Neuronal stem cell (in vitro differentiated cells): Measurements from ENCODE around the gene IGF2BP3.

Experiments used
- DNase-seq: peaks from one replicate; pipeline ENCODE4 v3.0.0-alpha.2; 2013; ENCODE audit warnings: low spot score
- H2AFZ ChIP-seq: one replicate; pipeline ENCODE4 v1.6.1; 2013; ENCODE audit warnings: mild to moderate bottlenecking, low read length, inconsistent platforms
- H2AK5ac ChIP-seq: 2 replicates; pipeline ENCODE4 v1.6.1; 2013; ENCODE audit warnings: low read depth, mild to moderate bottlenecking, inconsistent platforms, low read length, moderate library complexity, mixed read lengths
- H2BK120ac ChIP-seq: 2 replicates; pipeline ENCODE4 v1.6.1; 2013; ENCODE audit warnings: low read depth, mild to moderate bottlenecking, inconsistent platforms, low read length, moderate library complexity, mixed read lengths
- H2BK12ac ChIP-seq: one replicate; pipeline ENCODE4 v1.6.1; 2013; ENCODE audit warnings: low read length, inconsistent platforms
- H2BK15ac ChIP-seq: 2 replicates; pipeline ENCODE4 v1.6.1; 2013; ENCODE audit warnings: mild to moderate bottlenecking, low read length, inconsistent platforms, mixed read lengths
- H2BK5ac ChIP-seq: one replicate; pipeline ENCODE4 v1.6.1; 2013; ENCODE audit warnings: inconsistent platforms, mild to moderate bottlenecking, low read length, moderate library complexity
- H3K14ac ChIP-seq: one replicate; pipeline ENCODE4 v1.6.1; 2013; ENCODE audit warnings: low read length, inconsistent platforms
- H3K18ac ChIP-seq: 2 replicates; pipeline ENCODE4 v1.6.1; 2013; ENCODE audit warnings: low read length, inconsistent platforms
- H3K23ac ChIP-seq: 2 replicates; pipeline ENCODE4 v1.6.1; 2013; ENCODE audit warnings: low read depth, mild to moderate bottlenecking, mixed read lengths, low read length, inconsistent platforms; ENCODE audit not compliant: poor library complexity
- H3K27ac ChIP-seq: replicated peaks from 3 replicates; pipeline ENCODE4 v1.5.1; 2013; ENCODE audit warnings: low read length, inconsistent platforms
- H3K27me3 ChIP-seq, 3 experiments: 2 replicates each; pipeline ENCODE4 v1.6.1; 2013; ENCODE audit warnings: low read length in 3 of 3, mild to moderate bottlenecking in 2 of 3, inconsistent platforms in 1 of 3, low read depth in 1 of 3, mixed read lengths in 1 of 3, moderate library complexity in 1 of 3; ENCODE audit not compliant: control insufficient read depth in 3 of 3, insufficient read depth in 3 of 3
- H3K36me3 ChIP-seq, 2 donors: replicated peaks in 1 of 2; 2 replicates each; pipeline ENCODE4 v1.6.1; 2013; ENCODE audit warnings: low read length in 2 of 2; ENCODE audit not compliant: control insufficient read depth in 2 of 2, insufficient read depth in 2 of 2
- H3K4ac ChIP-seq: 2 replicates; pipeline ENCODE4 v1.6.1; 2013; ENCODE audit warnings: inconsistent platforms, mild to moderate bottlenecking, low read length, moderate library complexity
- H3K4me1 ChIP-seq, 2 donors: 1 replicate in 1 of 2; 2 replicates in 1 of 2; pipeline ENCODE4 v1.6.1; 2013; ENCODE audit warnings: low read length in 2 of 2, low read depth in 1 of 2; ENCODE audit not compliant: control insufficient read depth in 2 of 2, insufficient read depth in 1 of 2
- H3K4me2 ChIP-seq: one replicate; pipeline ENCODE4 v1.6.1; 2013; ENCODE audit warnings: mild to moderate bottlenecking, low read length, inconsistent platforms; ENCODE audit not compliant: insufficient read depth, poor library complexity, severe bottlenecking
- H3K4me3 ChIP-seq, 2 donors: 2 replicates each; pipeline ENCODE4 v1.5.1; 2013; ENCODE audit warnings: low read length in 2 of 2, mild to moderate bottlenecking in 2 of 2, inconsistent platforms in 1 of 2, moderate library complexity in 1 of 2
- H3K79me1 ChIP-seq: one replicate; pipeline ENCODE4 v1.6.1; 2013; ENCODE audit warnings: low read depth, mild to moderate bottlenecking, inconsistent platforms, low read length, moderate library complexity
- H3K9ac ChIP-seq: one replicate; pipeline ENCODE4 v1.6.1; 2013; ENCODE audit warnings: mild to moderate bottlenecking, low read depth, low read length, inconsistent platforms; ENCODE audit not compliant: poor library complexity
- H3K9me3 ChIP-seq, 2 donors: replicated peaks in 1 of 2; 2 replicates each; pipeline versions ENCODE3 to v1.6.1; 2013; ENCODE audit warnings: low read length in 2 of 2, mild to moderate bottlenecking in 2 of 2, inconsistent platforms in 1 of 2, low read depth in 1 of 2, mixed read lengths in 1 of 2, moderate library complexity in 1 of 2; ENCODE audit not compliant: control insufficient read depth in 2 of 2, insufficient read depth in 1 of 2
- H4K8ac ChIP-seq: one replicate; pipeline ENCODE4 v1.6.1; 2013; ENCODE audit warnings: low read depth, mild to moderate bottlenecking, inconsistent platforms, low read length, moderate library complexity
- H4K91ac ChIP-seq: one replicate; pipeline ENCODE4 v1.6.1; 2013; ENCODE audit warnings: low read length, low read depth, mild to moderate bottlenecking, inconsistent platforms; ENCODE audit not compliant: poor library complexity
- WGBS, 2 donors: extraction: QIAGEN DNeasy Blood & Tissue Kit; methylation state at CpG; one replicate each; pipeline ENCODE4 v1.1.7; 2013; ENCODE audit warnings: missing lambda C conversion rate in 2 of 2, mixed read lengths in 1 of 2; ENCODE audit not compliant: insufficient read length in 2 of 2, insufficient replicate concordance in 1 of 2; ENCODE audit errors: extremely low coverage in 2 of 2; 5-methylcytosine and 5-hydroxymethylcytosine counted together

The IGF2BP3 gene

GRCh38 chr7:23298885-23299769 is 171.2 kb downstream of the IGF2BP3 start, which contains the start of gene MALSU1:
Gene MALSU1, plus strand, starts transcription at chr7:23299339. Its CDS starts 14 bp downstream, at chr7:23299353.
- H3K23ac ChIP-seq: peak within 1 kb of the TSS; percentile 87
- WGBS, 2 donors: no CpG with 5 or more reads among the region's 59 CpGs
- peak within 1 kb of the TSS; percentile 98 for H3K9ac ChIP-seq
- H3K9me3 ChIP-seq: no peaks in the 10 kb centered on the region
- peak within 1 kb of the TSS; percentile 33 for H3K27ac ChIP-seq
- H3K4me1 ChIP-seq: peaks cover 7 to 11% of the 10 kb centered on the region in 2 donors
- H3K79me1 ChIP-seq: peaks cover 7% of the 10 kb centered on the region
- peak within 1 kb of the TSS; percentile 30 for H2AK5ac ChIP-seq
- H3K36me3 ChIP-seq: peaks cover 7 to 31% of the 10 kb centered on the region in 2 donors
- H3K4ac ChIP-seq: no peak within 1 kb of the TSS
- no peak within 1 kb of the TSS for H4K8ac ChIP-seq
- H2BK120ac ChIP-seq: no peak within 1 kb of the TSS
- DNase-seq: peak; percentile 94
- peak within 1 kb of the TSS; percentile 70 for H2BK15ac ChIP-seq
- peak within 1 kb of the TSS; percentile 93 for H2AFZ ChIP-seq
- H3K27me3 ChIP-seq: peaks cover 0 to 3% (median 0%) of the 10 kb centered on the region in 3 experiments
- peak within 1 kb of the TSS; percentile 50 for H2BK12ac ChIP-seq
- H4K91ac ChIP-seq: peak within 1 kb of the TSS; percentile 62
- peak within 1 kb of the TSS; percentile 94 for H3K14ac ChIP-seq
- H3K4me3 ChIP-seq: peak within 1 kb of the TSS; percentile 78 to 95
- H3K4me2 ChIP-seq: peak within 1 kb of the TSS; percentile 90
- H2BK5ac ChIP-seq: no peak within 1 kb of the TSS
- H3K18ac ChIP-seq: peak within 1 kb of the TSS; percentile 96

- WGBS, 2 donors: no CpG with 5 or more reads among the region's 11 CpGs
Measured at GRCh38 chr7:23298141-23298881, 172.0 kb downstream of the IGF2BP3 start.

DNA sequence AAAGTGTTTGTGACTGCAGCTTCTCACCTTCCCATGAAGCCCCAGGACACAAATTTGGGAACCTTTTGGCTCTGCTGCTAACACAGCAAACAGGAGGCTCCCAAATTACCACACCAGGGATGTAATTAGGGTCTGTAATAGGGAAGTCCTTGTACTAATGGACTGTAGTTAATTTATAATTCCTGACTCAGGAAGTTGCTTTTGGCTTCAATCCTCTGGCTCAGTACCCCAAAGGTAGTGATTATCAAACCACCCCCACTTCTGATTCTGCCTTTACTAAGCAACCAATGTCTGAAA is 174.9 kb downstream of the IGF2BP3 start:
- no peak overlapping the region for H4K91ac ChIP-seq
- no peak overlapping the region for H3K23ac ChIP-seq
- no peak overlapping the region for H3K9ac ChIP-seq
- no peak overlapping the region for H2BK5ac ChIP-seq
- H2BK12ac ChIP-seq: no peak overlapping the region
- peaks cover 4% of the 10 kb centered on the region for H3K79me1 ChIP-seq
- no peak overlapping the region for H2AK5ac ChIP-seq
- H3K18ac ChIP-seq: no peak overlapping the region
- H3K4ac ChIP-seq: no peak overlapping the region
- H2BK15ac ChIP-seq: no peak overlapping the region
- H3K27me3 ChIP-seq: peaks cover 0 to 3% (median 0%) of the 10 kb centered on the region in 3 experiments
- no peak overlapping the region for H4K8ac ChIP-seq
- no peak overlapping the region for H3K4me3 ChIP-seq
- H3K4me1 ChIP-seq: peaks cover 2 to 5% of the 10 kb centered on the region in 2 donors
- no peak overlapping the region for H3K4me2 ChIP-seq
- no peaks in the 10 kb centered on the region for H3K9me3 ChIP-seq
- no peak overlapping the region for H3K27ac ChIP-seq
- no peak overlapping the region for H2AFZ ChIP-seq
- DNase-seq: no peak
- H3K36me3 ChIP-seq: no peaks in the 10 kb centered on the region
- no peak overlapping the region for H2BK120ac ChIP-seq
- H3K14ac ChIP-seq: no peak overlapping the region

More at GRCh38 chr7:23298141-23298881, 172.0 kb downstream of the IGF2BP3 start:
- H3K27me3 ChIP-seq: peaks cover 0 to 3% (median 0%) of the 10 kb centered on the region in 3 experiments
- no peak overlapping the region for H3K4ac ChIP-seq
- H3K9me3 ChIP-seq: no peaks in the 10 kb centered on the region
- no peak for DNase-seq
- peak overlapping the region; percentile 31 for H3K4me2 ChIP-seq
- H2BK120ac ChIP-seq: no peak overlapping the region
- no peak overlapping the region for H3K9ac ChIP-seq
- no peak overlapping the region for H2BK5ac ChIP-seq
- no peak overlapping the region for H3K14ac ChIP-seq
- H2BK15ac ChIP-seq: no peak overlapping the region
- peaks cover 7 to 11% of the 10 kb centered on the region in 2 donors for H3K4me1 ChIP-seq
- H2AK5ac ChIP-seq: no peak overlapping the region
- no peak overlapping the region for H4K8ac ChIP-seq
- no peak overlapping the region for H3K27ac ChIP-seq
- peak overlapping the region; percentile 50 for H2BK12ac ChIP-seq
- peak overlapping the region; percentile 93 for H2AFZ ChIP-seq
- peak overlapping the region in 1 of 2 donors; percentile 78 for H3K4me3 ChIP-seq
- peaks cover 7 to 24% of the 10 kb centered on the region in 2 donors for H3K36me3 ChIP-seq
- no peak overlapping the region for H3K23ac ChIP-seq
- H3K79me1 ChIP-seq: peaks cover 7% of the 10 kb centered on the region
- no peak overlapping the region for H4K91ac ChIP-seq
- H3K18ac ChIP-seq: peak overlapping the region; percentile 21
